Tibial artery (tissue), 4 donors: ENCODE results near the gene STX16.
A peak's percentile ranks its signal among the peaks of the same experiment; 100 is the strongest.

ENCODE experiments used
- DNase-seq, 2 donors: peaks; one replicate each; pipeline ENCODE4 v3.0.0-alpha.2; 2019
- H3K27ac ChIP-seq, 2 donors: fragments of 200-600 bp; sonication (generic) in 1 of 2; 1 replicate in 1 of 2; 2 replicates in 1 of 2; pipeline ENCODE4 v1.5.1; 2018 to 2019; ENCODE audit warnings: mild to moderate bottlenecking in 1 of 2
- H3K27me3 ChIP-seq, 2 donors: fragments of 200-600 bp; sonication (generic) in 1 of 2; one replicate each; pipeline versions ENCODE4 v1.5.1 to v1.6.0; 2016 to 2019
- H3K36me3 ChIP-seq, 3 donors: fragments of 200-600 bp; sonication (generic) in 2 of 3; one replicate each; pipeline ENCODE4 v1.5.1; 2016 to 2019; ENCODE audit warnings: mild to moderate bottlenecking in 2 of 3
- H3K4me1 ChIP-seq, 4 donors: fragments of 200-600 bp; sonication (generic) in 2 of 4; 1 replicate in 3 of 4; 2 replicates in 1 of 4; pipeline ENCODE4 v1.5.1; 2016 to 2019
- H3K4me3 ChIP-seq, 2 donors: fragments of 200-600 bp; sonication (generic) in 1 of 2; 1 replicate in 1 of 2; 2 replicates in 1 of 2; pipeline ENCODE4 v1.5.1; 2018 to 2019; ENCODE audit warnings: mild to moderate bottlenecking in 2 of 2
- H3K9me3 ChIP-seq, 3 donors: fragments of 200-600 bp; sonication (generic) in 1 of 3; one replicate each; pipeline ENCODE4 v1.5.1; 2016 to 2019
- intact Hi-C: fragments of 100-400 bp; cut with DNase I; formaldehyde crosslinking; loops from one replicate; pipeline ENCODE4 v1.15.0; 2023; ENCODE audit warnings: low total_unique reads
- TF ChIP-seq, protein P1 (sequence below), 2 experiments: fragments of 200-600 bp in 1 of 2; fragments of 450-650 bp in 1 of 2; IDR thresholded peaks; one replicate each; pipeline ENCODE4 v1.5.1; 2017 to 2019; ENCODE audit warnings: antibody characterized with exemption in 2 of 2, mild to moderate bottlenecking in 1 of 2, moderate library complexity in 1 of 2

STX16 gene

DNA sequence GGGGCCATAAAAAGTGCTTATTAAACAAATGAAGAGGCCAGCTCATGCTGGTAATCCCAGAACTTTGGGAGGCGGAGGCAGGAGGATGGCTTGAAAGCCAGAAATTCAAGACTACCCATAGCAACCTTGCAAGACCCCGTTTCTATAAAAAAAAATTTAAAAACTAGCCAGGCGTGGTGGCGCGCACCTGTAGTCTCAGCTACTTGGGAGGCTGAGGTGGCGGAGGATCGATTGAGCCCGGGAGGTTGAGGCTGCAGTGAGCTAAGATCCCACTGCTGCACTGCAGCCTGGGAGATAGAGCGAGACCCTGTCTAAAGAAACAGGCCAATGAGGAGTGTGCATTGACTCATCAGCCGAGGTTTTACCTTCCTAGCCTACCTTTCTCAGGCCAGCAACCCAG is 56.7 kb downstream of the STX16 start:
- intact Hi-C loops, result no loop called here
- TF ChIP-seq, protein P1, sequence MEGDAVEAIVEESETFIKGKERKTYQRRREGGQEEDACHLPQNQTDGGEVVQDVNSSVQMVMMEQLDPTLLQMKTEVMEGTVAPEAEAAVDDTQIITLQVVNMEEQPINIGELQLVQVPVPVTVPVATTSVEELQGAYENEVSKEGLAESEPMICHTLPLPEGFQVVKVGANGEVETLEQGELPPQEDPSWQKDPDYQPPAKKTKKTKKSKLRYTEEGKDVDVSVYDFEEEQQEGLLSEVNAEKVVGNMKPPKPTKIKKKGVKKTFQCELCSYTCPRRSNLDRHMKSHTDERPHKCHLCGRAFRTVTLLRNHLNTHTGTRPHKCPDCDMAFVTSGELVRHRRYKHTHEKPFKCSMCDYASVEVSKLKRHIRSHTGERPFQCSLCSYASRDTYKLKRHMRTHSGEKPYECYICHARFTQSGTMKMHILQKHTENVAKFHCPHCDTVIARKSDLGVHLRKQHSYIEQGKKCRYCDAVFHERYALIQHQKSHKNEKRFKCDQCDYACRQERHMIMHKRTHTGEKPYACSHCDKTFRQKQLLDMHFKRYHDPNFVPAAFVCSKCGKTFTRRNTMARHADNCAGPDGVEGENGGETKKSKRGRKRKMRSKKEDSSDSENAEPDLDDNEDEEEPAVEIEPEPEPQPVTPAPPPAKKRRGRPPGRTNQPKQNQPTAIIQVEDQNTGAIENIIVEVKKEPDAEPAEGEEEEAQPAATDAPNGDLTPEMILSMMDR (IDR thresholded peaks at IDR 0.05), result no peak
- Histone ChIP-seq H3K4me3 (no peak overlapping the region), H3K36me3 (peaks cover 28 to 78% (median 48%) of the 10 kb centered on the region in 3 donors), H3K27me3 (no peaks in the 10 kb centered on the region), H3K9me3 (no peaks in the 10 kb centered on the region), H3K4me1 (no peaks in the 10 kb centered on the region), H3K27ac (no peak overlapping the region)
- DNase-seq, result no peak

DNA sequence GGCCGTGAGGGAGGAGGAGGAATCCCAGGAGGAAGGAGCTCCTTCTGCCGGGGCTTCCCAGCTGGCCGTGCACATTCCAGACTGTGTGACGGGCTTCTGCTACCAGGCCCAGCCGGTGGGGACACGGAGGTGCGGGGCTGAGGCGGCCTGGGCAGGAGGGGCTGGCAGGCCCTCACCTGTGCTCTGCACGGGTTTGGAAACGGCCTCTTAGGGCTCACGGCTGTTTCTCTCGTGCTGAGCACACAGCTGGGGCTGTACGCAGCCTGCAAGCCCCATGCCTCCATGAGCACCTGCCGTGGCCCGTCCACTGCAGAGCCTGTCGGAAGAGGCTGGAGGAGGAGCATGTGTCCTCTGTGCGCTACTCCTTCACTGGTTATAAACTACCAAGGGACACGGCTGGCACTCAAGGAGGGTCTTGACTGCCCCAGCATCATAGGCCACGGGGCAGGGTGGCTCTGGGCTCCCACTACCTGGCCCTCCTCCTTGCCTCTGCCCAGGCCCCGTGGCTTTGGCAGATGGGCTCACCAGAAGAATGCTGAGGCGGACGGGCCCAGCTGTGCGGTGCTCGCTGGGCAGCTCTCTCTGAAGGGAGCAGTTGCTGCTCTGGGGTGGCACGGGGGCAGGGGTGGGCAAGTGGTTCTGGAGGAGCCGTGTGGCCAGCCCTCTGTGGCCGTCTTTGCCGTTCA is 57.3 kb downstream of the STX16 start:
- H3K9me3 ChIP-seq, result no peaks in the 10 kb centered on the region
- H3K36me3 ChIP-seq, result peaks cover 22 to 77% (median 43%) of the 10 kb centered on the region in 3 donors
- no peak overlapping the region for H3K4me3 ChIP-seq
- DNase-seq, result peak in 1 of 2 donors; percentile 55
- intact Hi-C loops, result no loop called here
- no peak overlapping the region for H3K27ac ChIP-seq
- TF ChIP-seq, protein P1 (IDR thresholded peaks at IDR 0.05), result no peak
- no peaks in the 10 kb centered on the region for H3K27me3 ChIP-seq
- H3K4me1 ChIP-seq, result no peaks in the 10 kb centered on the region

DNA sequence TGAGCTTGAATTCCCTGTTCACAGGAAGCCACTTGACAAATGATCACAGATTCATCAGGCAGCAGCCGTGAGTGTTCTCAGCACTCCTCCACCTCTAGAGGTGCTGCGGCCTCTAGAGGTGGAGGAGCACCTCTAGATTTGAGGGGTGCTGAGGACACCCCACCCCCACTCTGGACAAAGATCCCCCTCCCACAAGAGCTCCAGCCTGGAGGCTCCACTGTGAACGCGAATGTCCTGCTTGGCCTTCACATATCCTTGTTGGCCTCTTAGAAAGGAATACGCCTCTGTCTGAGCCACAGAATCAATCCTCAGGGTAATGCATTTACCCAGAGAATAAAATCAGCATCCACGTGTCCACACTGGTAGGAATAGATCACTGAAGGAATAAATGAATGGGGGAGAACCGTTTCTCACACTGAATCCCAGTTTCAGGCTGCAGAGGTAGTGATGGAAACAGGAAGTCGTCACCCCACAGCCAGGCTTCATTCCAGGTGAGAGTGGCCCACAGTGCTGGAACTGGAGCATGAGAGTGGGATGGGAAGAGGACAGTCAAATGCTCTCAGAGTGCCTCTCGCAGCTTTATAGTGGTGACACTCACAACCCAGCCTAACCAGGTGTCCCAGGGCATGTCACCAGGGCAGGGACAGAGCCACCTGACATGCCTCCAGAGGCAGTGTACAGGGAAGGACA is 58.1 kb downstream of the STX16 start:
- no peaks in the 10 kb centered on the region for H3K27me3 ChIP-seq
- DNase-seq, result no peak
- H3K9me3 ChIP-seq, result no peaks in the 10 kb centered on the region
- intact Hi-C loops, result no loop called here
- peaks cover 14 to 77% (median 43%) of the 10 kb centered on the region in 3 donors for H3K36me3 ChIP-seq
- no peaks in the 10 kb centered on the region for H3K4me1 ChIP-seq
- H3K27ac ChIP-seq, result no peak overlapping the region
- no peak overlapping the region for H3K4me3 ChIP-seq
- TF ChIP-seq, protein P1 (IDR thresholded peaks at IDR 0.05), result no peak

DNA sequence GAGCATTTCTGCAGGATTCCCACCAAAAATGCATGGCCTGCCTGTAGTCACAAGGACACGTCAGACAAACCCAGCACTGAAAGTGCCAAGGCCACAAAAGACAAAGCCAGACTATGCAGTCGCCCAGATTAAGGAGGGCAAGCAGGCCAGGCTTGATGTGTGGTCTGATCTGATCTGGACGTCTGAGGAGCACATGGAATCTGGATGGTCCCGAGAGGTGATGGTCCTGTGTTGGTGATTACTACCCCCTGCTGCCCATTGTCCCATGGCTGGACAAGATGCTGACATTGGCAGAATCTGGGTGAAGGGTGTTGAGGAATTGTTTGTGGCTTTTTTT is 58.6 kb downstream of the STX16 start:
- TF ChIP-seq, protein P1 (IDR thresholded peaks at IDR 0.05), result no peak
- Histone ChIP-seq H3K9me3 (no peaks in the 10 kb centered on the region), H3K4me3 (no peak overlapping the region), H3K36me3 (peaks cover 9 to 77% (median 43%) of the 10 kb centered on the region in 3 donors), H3K4me1 (no peaks in the 10 kb centered on the region), H3K27ac (no peak overlapping the region), H3K27me3 (no peaks in the 10 kb centered on the region)
- intact Hi-C loops, result no loop called here
- no peak for DNase-seq

DNA sequence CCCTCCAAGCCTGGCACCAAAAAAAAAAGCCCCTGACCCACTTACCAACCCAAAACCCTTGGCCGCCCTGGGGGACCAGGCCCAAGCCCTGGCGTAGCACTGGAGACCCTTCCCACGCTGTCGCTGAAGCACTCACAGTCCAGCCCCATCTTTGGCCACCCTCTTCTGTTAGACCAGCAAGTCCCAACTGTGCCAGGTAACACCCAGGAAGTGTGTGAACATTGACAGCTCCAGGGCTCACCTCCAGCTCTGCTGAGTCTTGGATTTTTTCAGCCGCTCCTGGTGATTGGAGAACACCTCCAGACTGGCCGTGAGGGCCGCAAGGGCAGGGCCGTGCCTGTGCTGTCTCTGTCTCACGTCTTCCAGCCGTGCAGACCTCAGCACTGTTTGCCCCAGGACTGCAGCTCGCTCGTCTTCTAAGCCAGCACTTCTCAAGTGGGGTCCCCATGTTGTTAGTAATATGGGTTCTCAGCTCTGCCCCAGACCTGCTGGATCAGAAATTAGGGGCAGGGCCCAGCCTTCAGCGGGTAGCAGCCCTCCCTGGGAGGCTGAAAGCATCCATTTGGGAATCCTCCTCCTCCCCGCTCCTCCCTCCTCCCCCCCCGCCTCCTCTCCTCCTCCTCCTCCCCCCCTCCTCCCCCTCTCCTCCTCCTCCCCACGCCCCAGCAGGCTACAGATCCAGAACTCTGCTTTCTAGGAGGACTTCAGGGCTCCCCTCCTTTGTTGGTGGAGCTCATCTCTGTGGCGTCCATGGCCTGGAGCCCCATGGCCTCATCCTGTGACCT is 59.6 kb downstream of the STX16 start:
- Histone ChIP-seq H3K27me3 (no peaks in the 10 kb centered on the region), H3K9me3 (no peaks in the 10 kb centered on the region), H3K27ac (no peak overlapping the region), H3K4me3 (no peak overlapping the region), H3K36me3 (peaks cover 2 to 77% (median 38%) of the 10 kb centered on the region in 3 donors), H3K4me1 (no peaks in the 10 kb centered on the region)
- TF ChIP-seq, protein P1 (IDR thresholded peaks at IDR 0.05), result no peak
- intact Hi-C loops, result no loop called here
- peak in 1 of 2 donors; percentile 51 for DNase-seq
